Activated CD4-positive, alpha-beta T cell treated with anti-CD3 and anti-CD28 coated beads, Interleukin-2, amount 10 ng/mL, durations not matched to agents 24 days and 14 days (primary cell): ENCODE data around the gene FBXO33. TPM values are rescaled to one million over a fixed set of nuclear protein-coding genes. Genes with fewer than 3 reads are reported as not detected.
A peak's percentile ranks its signal among the peaks of the same experiment; 100 is the strongest.

Experiments
- DNase-seq: peaks from one replicate; pipeline ENCODE4 v3.0.0; 2022
- H3K27ac Mint-ChIP-seq: one replicate; pipeline ENCODE4 v1.8.0; 2022; ENCODE audit warnings: mild to moderate bottlenecking, mixed read lengths
- H3K27me3 Mint-ChIP-seq: one replicate; pipeline ENCODE4 v1.8.0; 2022; ENCODE audit warnings: mixed read lengths
- H3K36me3 Mint-ChIP-seq: one replicate; pipeline ENCODE4 v1.8.0; 2022; ENCODE audit warnings: low read depth, mild to moderate bottlenecking, mixed read lengths
- H3K4me1 Mint-ChIP-seq: one replicate; pipeline ENCODE4 v1.8.0; 2021; ENCODE audit warnings: mixed read lengths
- H3K4me3 Mint-ChIP-seq: one replicate; pipeline ENCODE4 v1.8.0; 2022; ENCODE audit warnings: mild to moderate bottlenecking, moderate library complexity, mixed read lengths
- H3K9me3 Mint-ChIP-seq: one replicate; pipeline ENCODE4 v1.8.0; 2021; ENCODE audit warnings: mixed read lengths
- intact Hi-C: fragments of 100-400 bp; cut with micrococcal nuclease; formaldehyde crosslinking; loops from one replicate; pipeline ENCODE4 v1.15.1; 2023
- total RNA-seq: library from RNA; stranded (reverse); gene quantifications from 2 replicates; pipeline ENCODE4 v1.2.3, GENCODE V29; 2022

The FBXO33 gene, protein sequence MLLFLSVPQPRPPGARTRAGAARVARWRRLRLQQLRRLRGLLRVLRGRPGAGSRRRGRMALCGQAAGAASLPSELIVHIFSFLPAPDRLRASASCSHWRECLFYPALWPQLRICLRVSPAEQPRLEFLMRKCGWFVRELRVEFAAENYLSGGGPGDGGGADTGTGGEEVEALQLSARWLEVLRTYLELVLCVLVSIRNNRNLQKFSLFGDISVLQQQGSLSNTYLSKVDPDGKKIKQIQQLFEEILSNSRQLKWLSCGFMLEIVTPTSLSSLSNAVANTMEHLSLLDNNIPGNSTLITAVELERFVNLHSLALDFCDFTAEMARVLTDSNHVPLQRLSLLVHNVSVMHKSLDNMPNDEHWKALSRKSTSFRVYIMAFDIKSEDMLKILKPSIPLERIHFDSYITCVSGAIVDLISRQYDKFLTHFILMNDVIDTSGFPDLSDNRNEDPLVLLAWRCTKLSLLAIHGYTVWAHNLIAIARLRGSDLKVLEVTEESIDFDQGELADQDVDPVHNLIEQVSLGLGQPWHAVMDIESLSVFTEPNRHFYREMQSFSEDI
- total RNA-seq, result 17.9 and 18.9 TPM in 2 replicates

DNA sequence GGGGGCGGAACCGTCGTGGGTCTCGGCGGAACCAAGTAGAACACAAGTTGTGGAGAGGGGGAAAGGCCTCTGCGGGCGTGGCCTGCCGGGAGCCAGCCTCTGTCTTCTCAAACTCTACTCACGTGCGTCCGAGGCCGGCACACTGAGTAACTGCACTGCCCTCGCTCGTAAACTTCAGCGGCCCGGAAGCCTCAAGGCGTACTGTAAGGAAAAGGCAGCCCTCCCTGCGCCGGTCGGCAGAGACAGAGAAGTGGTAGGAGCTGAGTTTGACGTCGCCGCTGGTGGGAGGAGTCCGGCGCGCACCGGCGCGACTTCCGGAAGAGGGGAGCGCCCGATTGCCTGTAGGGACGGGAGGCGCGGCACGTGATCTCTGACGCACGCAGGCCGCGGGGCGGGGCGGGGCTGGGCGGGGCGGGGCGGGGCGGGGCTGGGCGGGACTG, at the start of gene FBXO33:
FBXO33 (minus strand) TSS at position 255 of the 440 bp plus-strand sequence. CDS start 271 bp downstream, outside the sequence.
- no peaks in the 10 kb centered on the region for H3K27me3 Mint-ChIP-seq
- H3K36me3 Mint-ChIP-seq, result peaks cover 2% of the 10 kb centered on the region
- intact Hi-C loops, result loop anchor here (1.0 to 2.0 kb wide), 7 partner anchors 14 to 329 kb away; partner anchors contain the start of genes GEMIN2, PNN and SEC23A
- DNase-seq, result peak; percentile 99
- peaks cover 32% of the 10 kb centered on the region for H3K4me1 Mint-ChIP-seq
- peak within 1 kb of the TSS; percentile 98 for H3K4me3 Mint-ChIP-seq
- H3K9me3 Mint-ChIP-seq, result no peaks in the 10 kb centered on the region
- peak within 1 kb of the TSS; percentile 100 for H3K27ac Mint-ChIP-seq

- Mint-ChIP-seq H3K27me3 (no peaks in the 10 kb centered on the region), H3K9me3 (peaks cover 12% of the 10 kb centered on the region), H3K4me1 (peaks cover 6% of the 10 kb centered on the region), H3K27ac (no peak overlapping the region), H3K36me3 (no peaks in the 10 kb centered on the region), H3K4me3 (no peak overlapping the region)
- no peak for DNase-seq
- intact Hi-C loops, result no loop called here
Observed at GRCh38 chr14:39474416-39474911, 42.2 kb upstream of the FBXO33 start.

- Mint-ChIP-seq H3K4me3 (no peak overlapping the region), H3K27me3 (no peaks in the 10 kb centered on the region), H3K27ac (no peak overlapping the region), H3K36me3 (no peaks in the 10 kb centered on the region), H3K4me1 (peaks cover 7% of the 10 kb centered on the region), H3K9me3 (no peaks in the 10 kb centered on the region)
- intact Hi-C loops, result no loop called here
- no peak for DNase-seq
Observed at GRCh38 chr14:39472078-39472477, 39.8 kb upstream of the FBXO33 start.

GRCh38 chr14:39469094-39469710, 37.0 kb upstream of the FBXO33 start:
- Mint-ChIP-seq H3K27me3 (peaks cover 13% of the 10 kb centered on the region), H3K27ac (no peak overlapping the region), H3K4me1 (peaks cover 2% of the 10 kb centered on the region), H3K9me3 (no peaks in the 10 kb centered on the region), H3K4me3 (no peak overlapping the region), H3K36me3 (no peaks in the 10 kb centered on the region)
- intact Hi-C loops, result no loop called here
- DNase-seq, result peak; percentile 63

- intact Hi-C loops, result no loop called here
- no peak overlapping the region for H3K4me3 Mint-ChIP-seq
- no peak overlapping the region for H3K27ac Mint-ChIP-seq
- H3K36me3 Mint-ChIP-seq, result no peaks in the 10 kb centered on the region
- H3K9me3 Mint-ChIP-seq, result no peaks in the 10 kb centered on the region
- peaks cover 16% of the 10 kb centered on the region for H3K27me3 Mint-ChIP-seq
- peaks cover 1% of the 10 kb centered on the region for H3K4me1 Mint-ChIP-seq
- DNase-seq, result peak; percentile 75
Observed at GRCh38 chr14:39467889-39468524, 35.8 kb upstream of the FBXO33 start.

GRCh38 chr14:39459795-39460478, 27.7 kb upstream of the FBXO33 start:
- Mint-ChIP-seq H3K4me3 (no peak overlapping the region), H3K9me3 (peaks cover 4% of the 10 kb centered on the region), H3K27ac (no peak overlapping the region), H3K4me1 (peaks cover 3% of the 10 kb centered on the region), H3K36me3 (no peaks in the 10 kb centered on the region), H3K27me3 (peaks cover 8% of the 10 kb centered on the region)
- intact Hi-C loops, result no loop called here
- no peak for DNase-seq

DNA sequence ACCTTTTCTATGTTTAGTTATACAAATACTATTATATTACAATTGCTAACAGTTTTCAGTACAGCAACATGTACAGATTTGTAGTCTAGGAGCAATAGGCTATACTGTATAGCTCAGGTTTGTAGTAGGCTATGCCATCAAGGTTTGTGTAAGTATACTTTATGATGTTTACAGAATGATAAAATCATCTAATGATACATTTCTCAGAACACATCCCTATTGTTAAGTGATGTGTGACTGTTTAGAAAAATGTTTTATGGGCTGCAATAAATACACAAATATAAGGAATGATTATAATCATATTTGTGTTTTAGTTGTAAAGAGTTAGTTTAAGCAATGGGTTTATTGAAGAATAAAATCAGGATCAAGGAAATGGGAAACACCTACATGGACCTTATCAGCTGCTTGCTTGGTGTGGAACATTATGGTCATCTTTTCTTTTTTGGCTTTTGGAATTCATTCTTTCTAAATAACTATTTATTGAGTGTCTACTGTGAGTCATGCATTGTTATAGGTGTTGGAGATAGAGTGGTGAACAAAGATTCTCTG, 24.5 kb upstream of the FBXO33 start:
- Mint-ChIP-seq H3K4me1 (peaks cover 8% of the 10 kb centered on the region), H3K27me3 (no peaks in the 10 kb centered on the region), H3K9me3 (peaks cover 4% of the 10 kb centered on the region), H3K27ac (no peak overlapping the region), H3K36me3 (no peaks in the 10 kb centered on the region), H3K4me3 (no peak overlapping the region)
- DNase-seq, result no peak
- intact Hi-C loops, result no loop called here

- no peak overlapping the region for H3K4me3 Mint-ChIP-seq
- H3K27ac Mint-ChIP-seq, result peak overlapping the region; percentile 45
- peaks cover 14% of the 10 kb centered on the region for H3K4me1 Mint-ChIP-seq
- peaks cover 4% of the 10 kb centered on the region for H3K9me3 Mint-ChIP-seq
- no peaks in the 10 kb centered on the region for H3K27me3 Mint-ChIP-seq
- intact Hi-C loops, result no loop called here
- DNase-seq, result no peak
- H3K36me3 Mint-ChIP-seq, result no peaks in the 10 kb centered on the region
Observed at GRCh38 chr14:39454906-39455539, 22.8 kb upstream of the FBXO33 start.

GRCh38 chr14:39452680-39453079, 20.4 kb upstream of the FBXO33 start:
- H3K4me3 Mint-ChIP-seq, result no peak overlapping the region
- H3K4me1 Mint-ChIP-seq, result peaks cover 23% of the 10 kb centered on the region
- H3K36me3 Mint-ChIP-seq, result no peaks in the 10 kb centered on the region
- intact Hi-C loops, result no loop called here
- H3K27me3 Mint-ChIP-seq, result no peaks in the 10 kb centered on the region
- no peak for DNase-seq
- H3K27ac Mint-ChIP-seq, result no peak overlapping the region
- peaks cover 4% of the 10 kb centered on the region for H3K9me3 Mint-ChIP-seq

DNA sequence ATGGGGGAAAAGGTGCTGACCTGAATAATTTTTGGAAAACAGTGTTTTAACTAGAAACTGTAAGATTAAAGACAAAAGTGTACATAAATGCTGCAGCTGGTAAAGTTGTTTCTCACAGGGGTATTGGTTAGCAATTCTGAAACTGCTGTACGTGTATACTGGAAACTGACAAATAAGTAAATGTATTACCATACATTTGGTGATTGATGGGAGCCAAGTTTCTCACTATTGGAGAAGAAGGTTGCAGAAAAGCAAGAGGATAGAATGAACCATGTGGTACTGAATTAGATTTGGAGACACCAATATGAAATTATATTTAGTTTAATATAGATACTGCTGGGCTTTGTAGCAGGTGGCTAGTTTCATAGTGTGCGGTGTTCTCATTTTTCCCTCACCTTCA, 19.6 kb upstream of the FBXO33 start:
- peaks cover under 1% of the 10 kb centered on the region for H3K9me3 Mint-ChIP-seq
- peak overlapping the region; percentile 48 for H3K4me3 Mint-ChIP-seq
- intact Hi-C loops, result no loop called here
- peaks cover 32% of the 10 kb centered on the region for H3K4me1 Mint-ChIP-seq
- H3K36me3 Mint-ChIP-seq, result no peaks in the 10 kb centered on the region
- DNase-seq, result no peak
- peak overlapping the region; percentile 59 for H3K27ac Mint-ChIP-seq
- H3K27me3 Mint-ChIP-seq, result no peaks in the 10 kb centered on the region

GRCh38 chr14:39447175-39447661, 15.0 kb upstream of the FBXO33 start:
- no peak for DNase-seq
- Mint-ChIP-seq H3K27me3 (no peaks in the 10 kb centered on the region), H3K27ac (peak overlapping the region; percentile 35), H3K9me3 (no peaks in the 10 kb centered on the region), H3K36me3 (no peaks in the 10 kb centered on the region), H3K4me3 (no peak overlapping the region), H3K4me1 (peaks cover 38% of the 10 kb centered on the region)
- intact Hi-C loops, result no loop called here

- Mint-ChIP-seq H3K4me3 (peak overlapping the region; percentile 11), H3K9me3 (no peaks in the 10 kb centered on the region), H3K27ac (peak overlapping the region; percentile 85), H3K27me3 (no peaks in the 10 kb centered on the region), H3K36me3 (no peaks in the 10 kb centered on the region), H3K4me1 (peaks cover 32% of the 10 kb centered on the region)
- no peak for DNase-seq
- intact Hi-C loops, result loop anchor here (1.0 kb wide), 1 partner anchor 14 kb away; the partner anchor contains the start of gene FBXO33
Observed at GRCh38 chr14:39446131-39446744, 14.0 kb upstream of the FBXO33 start.
